Neural cell (in vitro differentiated cells): ENCODE measurements around the gene HMGCL.

Experiments
- EP300 ChIP-seq: fragments of 450-650 bp; conservative IDR thresholded peaks from 2 replicates; pipeline ENCODE4 v1.6.1; 2014; ENCODE audit warnings: antibody characterized with exemption, mild to moderate bottlenecking, moderate library complexity; ENCODE audit not compliant: poor library complexity, severe bottlenecking
- MXI1 ChIP-seq: fragments of 450-650 bp; conservative IDR thresholded peaks from 2 replicates; pipeline ENCODE4 v1.6.1; 2014; ENCODE audit warnings: antibody characterized with exemption, mild to moderate bottlenecking; ENCODE audit not compliant: poor library complexity, severe bottlenecking
- POLR2AphosphoS5 ChIP-seq: IDR thresholded peaks from 2 replicates; pipeline ENCODE4 v1.6.1; 2012
- TAF1 ChIP-seq: IDR thresholded peaks from 2 replicates; pipeline ENCODE4 v1.6.1; 2012; ENCODE audit warnings: low read depth
- TF ChIP-seq, protein P1 (sequence below): fragments of 450-650 bp; IDR thresholded peaks from 2 replicates; pipeline ENCODE4 v1.5.1; 2014; ENCODE audit warnings: antibody characterized with exemption, mild to moderate bottlenecking, moderate library complexity; ENCODE audit not compliant: poor library complexity, severe bottlenecking

DNA sequence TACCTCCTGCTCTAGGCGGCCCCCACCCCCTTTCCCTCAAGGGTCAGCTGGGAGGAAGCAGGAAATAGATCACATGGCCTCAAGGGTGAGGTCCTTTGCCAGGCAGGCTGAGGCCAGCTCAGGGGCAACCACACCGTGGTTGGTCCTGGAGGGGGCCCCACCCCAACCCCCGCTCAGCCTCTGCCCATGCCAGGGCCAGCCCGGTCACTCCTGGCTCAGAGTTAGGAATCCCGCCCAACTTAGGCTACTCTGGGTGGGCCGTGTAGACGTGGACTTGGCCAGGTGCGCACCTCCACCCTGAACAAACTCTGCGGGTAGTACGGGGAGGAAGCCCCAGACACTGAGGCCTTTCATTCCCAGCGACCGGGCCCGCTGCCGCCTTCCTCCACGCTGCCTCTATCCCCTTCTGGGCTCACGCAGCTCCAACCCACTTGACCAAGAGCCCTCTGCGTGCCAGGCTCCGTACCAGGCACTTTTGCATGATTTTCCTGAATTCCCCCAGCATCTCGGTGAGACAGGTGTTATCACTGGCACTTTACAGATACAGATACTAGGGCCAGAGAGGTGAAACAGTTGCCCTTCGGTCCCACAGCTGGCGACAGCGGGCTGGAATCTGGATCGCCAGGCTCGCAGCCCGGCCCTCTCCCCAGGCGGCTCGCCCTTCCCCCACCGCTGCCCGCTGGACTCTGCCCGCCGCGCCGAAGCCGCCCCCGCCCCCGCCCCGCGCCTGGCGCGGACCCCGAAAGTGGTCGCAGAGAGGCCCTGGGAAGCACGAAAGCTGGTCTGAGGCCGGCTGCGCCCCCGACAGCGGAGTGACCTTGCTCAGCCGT, 25.4 kb downstream of the HMGCL start:
- TF ChIP-seq, protein P1, sequence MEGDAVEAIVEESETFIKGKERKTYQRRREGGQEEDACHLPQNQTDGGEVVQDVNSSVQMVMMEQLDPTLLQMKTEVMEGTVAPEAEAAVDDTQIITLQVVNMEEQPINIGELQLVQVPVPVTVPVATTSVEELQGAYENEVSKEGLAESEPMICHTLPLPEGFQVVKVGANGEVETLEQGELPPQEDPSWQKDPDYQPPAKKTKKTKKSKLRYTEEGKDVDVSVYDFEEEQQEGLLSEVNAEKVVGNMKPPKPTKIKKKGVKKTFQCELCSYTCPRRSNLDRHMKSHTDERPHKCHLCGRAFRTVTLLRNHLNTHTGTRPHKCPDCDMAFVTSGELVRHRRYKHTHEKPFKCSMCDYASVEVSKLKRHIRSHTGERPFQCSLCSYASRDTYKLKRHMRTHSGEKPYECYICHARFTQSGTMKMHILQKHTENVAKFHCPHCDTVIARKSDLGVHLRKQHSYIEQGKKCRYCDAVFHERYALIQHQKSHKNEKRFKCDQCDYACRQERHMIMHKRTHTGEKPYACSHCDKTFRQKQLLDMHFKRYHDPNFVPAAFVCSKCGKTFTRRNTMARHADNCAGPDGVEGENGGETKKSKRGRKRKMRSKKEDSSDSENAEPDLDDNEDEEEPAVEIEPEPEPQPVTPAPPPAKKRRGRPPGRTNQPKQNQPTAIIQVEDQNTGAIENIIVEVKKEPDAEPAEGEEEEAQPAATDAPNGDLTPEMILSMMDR = no peak
- TF ChIP-seq TAF1 (no peak), EP300 (no peak), MXI1 (no peak), POLR2AphosphoS5 (no peak)
